SK-N-DZ (cell line): ENCODE data around the gene PARD3.
"Not testable (repeated sequence)": the region's sequence is repeated elsewhere in the genome, so short reads cannot be mapped to it uniquely, and the experiment has no call there.

ENCODE experiments used
- DNase-seq: peaks from one replicate; pipeline ENCODE4 v3.0.0-alpha.2; 2015; ENCODE audit warnings: low spot score

Gene PARD3

GRCh38 chr10:34744590-34744989 lies 70.5 kb downstream of the PARD3 start:
- DNase-seq = no peak

- DNase-seq = no peak
Observed at GRCh38 chr10:34743814-34744213, 71.3 kb downstream of the PARD3 start.

- DNase-seq = no peak
Observed at GRCh38 chr10:34742456-34742855, 72.6 kb downstream of the PARD3 start.

- DNase-seq = not testable (repeated sequence)
Observed at GRCh38 chr10:34741087-34741486, 74.0 kb downstream of the PARD3 start.

- no peak for DNase-seq
Observed at GRCh38 chr10:34740321-34740720, 74.8 kb downstream of the PARD3 start.

GRCh38 chr10:34739915-34740314 lies 75.2 kb downstream of the PARD3 start:
- DNase-seq = peak; percentile 83

GRCh38 chr10:34737772-34738169 lies 77.3 kb downstream of the PARD3 start:
- DNase-seq = no peak

- DNase-seq = no peak
Observed at GRCh38 chr10:34736976-34737771, 77.9 kb downstream of the PARD3 start.

- no peak for DNase-seq
Observed at GRCh38 chr10:34734918-34735317, 80.2 kb downstream of the PARD3 start.

- DNase-seq = peak; percentile 17
Observed at GRCh38 chr10:34732926-34733325, 82.2 kb downstream of the PARD3 start.

GRCh38 chr10:34731885-34732701 lies 83.0 kb downstream of the PARD3 start:
- no peak for DNase-seq

GRCh38 chr10:34731213-34731612 lies 83.9 kb downstream of the PARD3 start:
- no peak for DNase-seq

- DNase-seq = no peak
Observed at GRCh38 chr10:34730726-34731125, 84.4 kb downstream of the PARD3 start.

GRCh38 chr10:34729619-34730018 lies 85.5 kb downstream of the PARD3 start:
- DNase-seq = peak; percentile 76

GRCh38 chr10:34728361-34728760 lies 86.7 kb downstream of the PARD3 start:
- no peak for DNase-seq

GRCh38 chr10:34727595-34728033 lies 87.5 kb downstream of the PARD3 start:
- DNase-seq = no peak

GRCh38 chr10:34726862-34727261 lies 88.2 kb downstream of the PARD3 start:
- no peak for DNase-seq

- DNase-seq = peak; percentile 23
Observed at GRCh38 chr10:34723750-34724149, 91.3 kb downstream of the PARD3 start.

- no peak for DNase-seq
Observed at GRCh38 chr10:34722404-34722803, 92.7 kb downstream of the PARD3 start.

- no peak for DNase-seq
Observed at GRCh38 chr10:34721208-34721840, 93.8 kb downstream of the PARD3 start.

- DNase-seq = no peak
Observed at GRCh38 chr10:34719746-34720145, 95.3 kb downstream of the PARD3 start.

- no peak for DNase-seq
Observed at GRCh38 chr10:34719328-34719727, 95.8 kb downstream of the PARD3 start.
